T-helper 2 cell treated with Interferon-gamma antibody and Interleukin-4, amounts not matched to agents 5 μg/mL and 100 μg/mL, for 36 hours (primary cell): ENCODE data around the gene OR52B2.

Experiments
- DNase-seq: peaks from one replicate; pipeline ENCODE4 v3.0.0; 2021; ENCODE audit warnings: low spot score
- H3K27ac Mint-ChIP-seq: one replicate; pipeline ENCODE4 v1.8.0; 2021; ENCODE audit warnings: mild to moderate bottlenecking, mixed read lengths
- H3K27me3 Mint-ChIP-seq: one replicate; pipeline ENCODE4 v1.8.0; 2021; ENCODE audit warnings: low read depth, mixed read lengths
- H3K36me3 Mint-ChIP-seq: one replicate; pipeline ENCODE4 v1.8.0; 2021; ENCODE audit warnings: low read depth, mixed read lengths
- H3K4me1 Mint-ChIP-seq: one replicate; pipeline ENCODE4 v1.8.0; 2021; ENCODE audit warnings: low read depth, mixed read lengths
- H3K4me3 Mint-ChIP-seq: one replicate; pipeline ENCODE4 v1.8.0; 2022; ENCODE audit warnings: mild to moderate bottlenecking, moderate library complexity, mixed read lengths
- H3K9me3 Mint-ChIP-seq: one replicate; pipeline ENCODE4 v1.8.0; 2021; ENCODE audit warnings: mixed read lengths

The OR52B2 gene

GRCh38 chr11:6129011-6129410, 41.1 kb downstream of the OR52B2 start:
- Mint-ChIP-seq H3K36me3 (no peaks in the 10 kb centered on the region), H3K27me3 (no peaks in the 10 kb centered on the region), H3K27ac (no peak overlapping the region), H3K4me3 (no peak overlapping the region), H3K9me3 (no peaks in the 10 kb centered on the region), H3K4me1 (no peaks in the 10 kb centered on the region)
- no peak for DNase-seq

GRCh38 chr11:6127881-6128280, 42.2 kb downstream of the OR52B2 start:
- Mint-ChIP-seq H3K27me3 (no peaks in the 10 kb centered on the region), H3K9me3 (peaks cover 1% of the 10 kb centered on the region), H3K4me1 (no peaks in the 10 kb centered on the region), H3K4me3 (no peak overlapping the region), H3K36me3 (no peaks in the 10 kb centered on the region), H3K27ac (no peak overlapping the region)
- DNase-seq: no peak

GRCh38 chr11:6124245-6124644, 45.9 kb downstream of the OR52B2 start:
- no peak overlapping the region for H3K4me3 Mint-ChIP-seq
- H3K9me3 Mint-ChIP-seq: peaks cover 5% of the 10 kb centered on the region
- H3K4me1 Mint-ChIP-seq: no peaks in the 10 kb centered on the region
- no peak for DNase-seq
- no peaks in the 10 kb centered on the region for H3K27me3 Mint-ChIP-seq
- H3K27ac Mint-ChIP-seq: no peak overlapping the region
- no peaks in the 10 kb centered on the region for H3K36me3 Mint-ChIP-seq
